ENCODE data around the gene LILRB2. TPM values are rescaled to one million over a fixed set of nuclear protein-coding genes. Genes with fewer than 3 reads are reported as not detected.
"Not testable (repeated sequence)": the region's sequence is repeated elsewhere in the genome, so short reads cannot be mapped to it uniquely, and the experiment has no call there.

Gene LILRB2
- polyA plus RNA-seq, 1 experiment: not detected

DNA sequence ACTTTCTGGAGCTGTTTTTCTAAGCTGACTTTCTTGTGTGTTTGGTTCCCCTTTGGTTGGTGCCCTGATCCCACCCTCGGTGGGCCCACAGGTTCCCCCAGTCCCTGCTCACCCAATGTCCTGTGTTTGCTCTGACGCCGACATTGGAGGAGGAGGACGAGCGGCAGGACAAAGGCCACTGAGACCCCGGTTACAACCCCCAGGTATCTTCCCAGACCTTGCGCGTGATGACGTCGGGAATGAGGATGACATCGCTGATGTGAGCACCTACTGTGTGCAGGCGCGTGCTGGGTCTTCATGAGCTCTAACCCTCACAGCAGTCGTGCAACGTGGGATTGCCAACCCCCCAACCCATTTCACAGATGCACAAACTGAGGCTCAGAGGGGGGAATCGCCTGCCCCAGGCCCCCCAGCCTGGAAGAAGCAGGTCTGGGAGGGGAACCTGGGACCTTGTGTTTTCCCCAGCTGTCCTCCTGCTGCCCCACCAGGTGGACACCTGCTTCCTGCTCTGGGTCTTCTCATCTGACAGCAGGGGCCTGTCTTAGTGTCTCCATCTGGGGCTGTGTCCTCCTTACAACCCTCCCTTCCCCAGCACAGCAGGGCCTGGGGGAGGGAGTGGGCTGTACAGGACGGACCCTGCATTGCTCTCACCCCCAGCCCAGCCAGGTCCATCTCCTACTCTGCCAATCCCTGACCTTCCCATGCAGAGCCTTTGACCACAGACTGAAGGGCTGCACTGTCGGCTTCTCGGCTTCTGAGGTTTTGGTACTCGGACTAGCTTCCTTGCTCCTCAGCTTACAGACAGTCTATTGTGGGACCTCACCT, 33.6 kb downstream of the LILRB2 start:
- H3K4me3 ChIP-seq (ENCODE audit: low read depth, low read length): no peak overlapping the region
- POLR2A ChIA-PET: no interaction called here
- no peak for TF ChIP-seq CTCF (IDR thresholded peaks at IDR 0.05; ENCODE audit: insufficient read depth, low read depth, low read length)

DNA sequence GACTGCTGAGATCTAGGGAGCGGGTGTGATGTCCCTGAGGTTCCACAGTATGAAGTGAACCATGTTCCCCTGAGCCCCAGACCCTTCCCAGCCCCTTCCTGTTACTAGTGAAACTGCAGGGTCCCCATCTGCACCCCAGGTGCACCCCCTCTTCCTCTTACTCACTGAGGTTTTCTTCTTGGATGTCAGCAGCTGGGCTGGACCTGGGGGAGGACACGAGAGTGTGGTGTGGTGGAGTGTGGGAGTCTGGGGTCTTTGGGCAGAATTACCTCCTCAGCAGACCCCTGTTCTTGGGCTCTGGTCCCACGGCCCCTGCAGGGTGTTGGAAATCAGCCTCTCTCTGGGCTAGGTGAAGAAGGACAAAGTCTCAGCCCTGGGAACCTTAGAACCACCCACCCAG, 35.0 kb downstream of the LILRB2 start:
- TF ChIP-seq CTCF (IDR thresholded peaks at IDR 0.05; ENCODE audit: insufficient read depth, low read depth, low read length): no peak
- H3K27me3 ChIP-seq (ENCODE audit: control insufficient read depth, insufficient read depth, low read length): no peaks in the 10 kb centered on the region
- ChIA-PET POLR2A (no interaction called here), CTCF (no interaction called here)
- H3K36me3 ChIP-seq (ENCODE audit: control insufficient read depth, insufficient read depth, low read length): no peaks in the 10 kb centered on the region
- H3K4me3 ChIP-seq (ENCODE audit: low read depth, low read length): no peak overlapping the region
- DNase-seq (ENCODE audit: low read depth): no peak

More for the DNA sequence above, 33.6 kb downstream of the LILRB2 start:
- Histone ChIP-seq H3K27me3 (ENCODE audit: control insufficient read depth, insufficient read depth, low read length) (peaks cover 2% of the 10 kb centered on the region), H3K36me3 (ENCODE audit: control insufficient read depth, insufficient read depth, low read length) (no peaks in the 10 kb centered on the region)
- DNase-seq (ENCODE audit: low read depth): no peak
- CTCF ChIA-PET: no interaction called here

GRCh38 chr19:54243809-54244208, 37.1 kb downstream of the LILRB2 start:
- POLR2A ChIA-PET; CTCF ChIA-PET; H3K36me3 ChIP-seq (ENCODE audit: control insufficient read depth, insufficient read depth, low read length); DNase-seq (ENCODE audit: low read depth); H3K27me3 ChIP-seq (ENCODE audit: control insufficient read depth, insufficient read depth, low read length); H3K4me3 ChIP-seq (ENCODE audit: low read depth, low read length): not testable (repeated sequence)

GRCh38 chr19:54242646-54243045, 38.3 kb downstream of the LILRB2 start, which contains the start of gene LILRA6:
TSS of gene LILRA6 (minus strand) at chr19:54242790.
- H3K27me3 ChIP-seq (ENCODE audit: control insufficient read depth, insufficient read depth, low read length); POLR2A ChIA-PET; H3K4me3 ChIP-seq (ENCODE audit: low read depth, low read length); DNase-seq (ENCODE audit: low read depth); H3K36me3 ChIP-seq (ENCODE audit: control insufficient read depth, insufficient read depth, low read length); CTCF ChIA-PET: not testable (repeated sequence)

DNA sequence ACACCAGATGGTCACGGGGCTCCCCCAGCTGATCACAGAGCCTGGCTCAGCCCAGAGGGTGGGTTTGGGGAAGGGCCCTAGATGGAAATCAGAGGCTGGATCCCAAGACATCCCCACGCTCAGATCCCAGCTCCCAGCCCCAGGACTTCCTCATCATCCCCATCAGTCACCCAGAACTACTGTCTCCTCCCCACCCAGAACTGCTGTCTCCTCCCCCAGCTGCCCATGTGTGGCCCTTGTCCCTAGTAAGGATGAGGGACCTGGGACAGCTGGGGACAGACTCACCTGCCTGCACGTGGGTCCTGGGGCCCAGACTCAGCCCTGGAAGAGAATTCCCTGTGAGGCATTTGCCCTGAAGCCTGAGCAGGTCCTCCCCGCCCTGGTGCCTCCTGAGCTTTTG, 38.7 kb downstream of the LILRB2 start:
- H3K27me3 ChIP-seq (ENCODE audit: control insufficient read depth, insufficient read depth, low read length); CTCF ChIA-PET; DNase-seq (ENCODE audit: low read depth); POLR2A ChIA-PET; H3K36me3 ChIP-seq (ENCODE audit: control insufficient read depth, insufficient read depth, low read length); H3K4me3 ChIP-seq (ENCODE audit: low read depth, low read length): not testable (repeated sequence)

DNA sequence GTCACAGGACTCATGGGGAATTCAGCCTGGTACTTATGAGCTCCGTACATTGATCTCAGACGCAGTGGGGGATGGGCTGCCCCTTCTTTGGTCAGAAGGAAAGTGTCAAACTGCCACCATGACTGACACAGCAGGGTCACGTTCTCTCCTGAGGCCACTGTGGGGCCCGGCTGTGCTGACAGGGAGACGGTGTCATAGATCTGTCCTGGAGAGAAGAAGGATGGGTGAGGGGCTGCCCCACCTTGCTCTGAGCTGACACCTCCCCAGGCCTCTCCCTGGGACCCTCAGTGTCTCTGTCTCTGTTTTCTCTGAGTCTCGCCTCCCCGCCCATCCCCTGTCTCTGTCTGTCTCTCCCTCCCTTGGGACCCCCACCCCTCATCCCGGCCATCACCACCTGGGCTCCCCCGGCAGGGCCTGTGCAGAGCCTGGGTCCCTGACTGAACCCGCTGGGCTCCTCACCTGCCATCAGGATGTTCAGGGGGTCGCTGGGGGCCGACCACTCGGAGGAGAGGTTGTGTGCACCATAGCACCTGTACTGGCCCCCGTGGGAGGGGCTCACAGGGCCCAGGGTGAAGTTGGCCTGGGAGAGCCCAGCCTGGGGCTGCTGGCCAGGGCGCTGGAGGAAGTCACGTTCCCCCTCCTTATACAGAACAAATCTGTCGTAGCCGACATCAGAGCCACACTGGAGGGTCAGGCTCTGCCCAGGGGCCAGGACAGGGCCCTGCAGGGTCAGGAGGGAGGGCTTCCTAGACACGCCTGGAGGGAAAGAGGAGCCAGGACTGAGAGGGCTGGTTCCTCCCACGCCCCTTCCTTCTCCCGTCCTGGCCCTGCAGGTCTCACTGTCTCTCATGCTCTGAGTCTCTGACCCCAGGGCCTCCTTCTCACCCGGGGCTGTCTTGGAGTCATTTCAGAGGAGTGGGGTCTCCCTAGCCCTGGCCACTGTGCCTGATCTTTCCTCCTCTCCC, 40.3 kb downstream of the LILRB2 start:
- H3K27me3 ChIP-seq (ENCODE audit: control insufficient read depth, insufficient read depth, low read length); CTCF ChIA-PET; H3K36me3 ChIP-seq (ENCODE audit: control insufficient read depth, insufficient read depth, low read length); H3K4me3 ChIP-seq (ENCODE audit: low read depth, low read length); POLR2A ChIA-PET; DNase-seq (ENCODE audit: low read depth): not testable (repeated sequence)

DNA sequence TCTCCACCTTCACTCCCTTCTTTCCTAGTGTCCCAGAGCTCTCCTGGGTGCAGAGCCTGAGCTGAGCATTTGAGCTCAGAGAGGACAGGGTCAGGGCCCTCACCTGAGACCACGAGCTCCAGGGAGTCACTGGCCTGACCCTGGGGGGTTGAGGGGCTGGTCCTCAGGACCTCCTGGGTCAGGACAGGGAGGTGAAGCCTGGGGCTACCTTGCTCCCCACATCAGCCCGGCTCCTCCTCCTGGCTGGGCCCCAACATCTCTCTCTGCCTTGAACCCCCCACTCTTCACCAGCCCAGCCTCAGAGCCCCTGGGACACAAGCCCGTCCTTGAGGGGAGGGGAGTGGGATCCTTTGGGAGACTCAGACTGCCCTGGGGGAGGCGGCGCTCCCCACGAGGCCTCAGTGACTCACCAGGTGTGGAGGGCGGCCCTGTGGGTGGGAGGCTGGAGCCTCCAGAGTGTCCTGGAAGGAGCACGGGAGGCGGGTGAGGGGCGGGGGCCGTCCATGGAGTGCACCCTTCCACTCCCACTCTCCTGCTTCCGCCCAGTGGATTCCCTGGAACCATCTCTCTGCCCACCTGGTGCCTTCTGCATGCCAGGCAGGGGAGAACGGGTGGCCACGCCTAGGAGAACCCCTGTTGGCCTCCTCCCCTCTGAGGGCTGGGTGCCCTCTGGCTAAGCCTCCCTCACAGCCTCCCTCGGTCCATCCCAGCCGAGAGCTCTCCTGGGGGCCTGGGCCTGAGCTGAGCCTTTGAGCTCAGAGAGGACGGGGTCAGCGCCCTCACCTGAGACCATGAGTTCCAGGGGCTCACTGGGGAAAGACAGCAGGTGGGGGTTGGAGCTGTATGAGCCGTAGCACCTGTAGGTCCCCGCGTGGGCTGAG, 41.2 kb downstream of the LILRB2 start:
- CTCF ChIA-PET; H3K27me3 ChIP-seq (ENCODE audit: control insufficient read depth, insufficient read depth, low read length); H3K4me3 ChIP-seq (ENCODE audit: low read depth, low read length); POLR2A ChIA-PET; DNase-seq (ENCODE audit: low read depth); H3K36me3 ChIP-seq (ENCODE audit: control insufficient read depth, insufficient read depth, low read length): not testable (repeated sequence)
